Large intestine (tissue), 3 donors: ENCODE measurements around the gene STAP2. TPM values are rescaled to one million over a fixed set of nuclear protein-coding genes. Genes with fewer than 3 reads are reported as not detected.

Experiments used
- DNase-seq, 2 donors: peaks; one replicate each; pipeline versions ENCODE4 v3.0.0 to v3.0.0-alpha.2; 2013
- H3K27ac ChIP-seq: one replicate; pipeline ENCODE4 v1.5.1; 2013; ENCODE audit warnings: low read length
- H3K27me3 ChIP-seq: 2 replicates; pipeline ENCODE4 v1.6.1; 2013; ENCODE audit warnings: low read length; ENCODE audit not compliant: control insufficient read depth, insufficient read depth
- H3K36me3 ChIP-seq: 2 replicates; pipeline ENCODE4 v1.6.1; 2013; ENCODE audit warnings: low read length; ENCODE audit not compliant: control insufficient read depth, insufficient read depth
- H3K4me1 ChIP-seq: one replicate; pipeline ENCODE4 v1.6.1; 2013; ENCODE audit warnings: low read length; ENCODE audit not compliant: control insufficient read depth, insufficient read depth
- H3K4me3 ChIP-seq: one replicate; pipeline ENCODE4 v1.5.1; 2013; ENCODE audit warnings: low read length
- H3K9me3 ChIP-seq: one replicate; pipeline ENCODE4 v1.6.1; 2013; ENCODE audit warnings: mild to moderate bottlenecking, low read depth, low read length, moderate library complexity; ENCODE audit not compliant: control insufficient read depth
- WGBS: methylation state at CpG from one replicate; pipeline ENCODE4 v1.1.5; 2013; ENCODE audit warnings: low lambda C conversion rate; ENCODE audit not compliant: insufficient coverage; 5-methylcytosine and 5-hydroxymethylcytosine counted together
- polyA plus RNA-seq: library from polyadenylated mRNA; unstranded; fragments of 120-200 nt; gene quantifications from one replicate; pipeline ENCODE4 v1.2.1, GENCODE V29; 2013

STAP2 gene
- polyA plus RNA-seq, 1 donor, result 53.6 TPM

DNA sequence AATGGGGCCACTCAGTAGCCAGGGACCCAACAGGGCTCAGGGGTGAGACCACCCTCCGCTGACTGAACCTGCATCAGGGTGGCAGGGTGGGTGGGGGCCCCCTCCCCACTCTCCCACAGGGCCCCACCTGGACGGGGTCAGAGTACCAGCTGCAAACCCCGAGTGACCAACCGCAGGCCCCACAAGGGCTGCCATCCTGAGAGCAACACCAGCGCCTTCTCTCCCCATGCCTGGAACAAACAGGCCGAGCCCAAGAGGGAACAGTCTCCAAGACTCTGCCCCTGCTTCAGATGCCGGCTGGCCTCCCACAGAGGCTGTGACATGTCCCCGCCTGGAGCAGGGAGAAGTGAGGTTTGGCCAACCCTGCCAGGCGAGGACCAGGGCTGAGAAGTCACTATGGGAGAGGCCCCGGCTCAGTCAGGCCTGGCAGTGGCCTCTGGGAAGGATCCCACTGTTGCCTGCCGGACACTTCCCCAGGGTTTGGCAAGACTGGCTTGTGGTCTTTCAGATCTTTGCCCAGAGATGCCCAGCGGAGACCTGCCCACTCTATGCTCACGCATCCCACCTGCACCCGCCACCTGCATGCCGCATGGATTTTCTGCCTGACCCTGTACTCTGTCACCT lies 31.9 kb upstream of the STAP2 start:
- peaks cover 73% of the 10 kb centered on the region for H3K4me1 ChIP-seq
- peaks cover 49% of the 10 kb centered on the region for H3K36me3 ChIP-seq
- DNase-seq, result no peak
- H3K27ac ChIP-seq, result no peak overlapping the region
- peaks cover 3% of the 10 kb centered on the region for H3K9me3 ChIP-seq
- no peaks in the 10 kb centered on the region for H3K27me3 ChIP-seq
- WGBS, result no CpG with 5 or more reads among the region's 15 CpGs
- no peak overlapping the region for H3K4me3 ChIP-seq

DNA sequence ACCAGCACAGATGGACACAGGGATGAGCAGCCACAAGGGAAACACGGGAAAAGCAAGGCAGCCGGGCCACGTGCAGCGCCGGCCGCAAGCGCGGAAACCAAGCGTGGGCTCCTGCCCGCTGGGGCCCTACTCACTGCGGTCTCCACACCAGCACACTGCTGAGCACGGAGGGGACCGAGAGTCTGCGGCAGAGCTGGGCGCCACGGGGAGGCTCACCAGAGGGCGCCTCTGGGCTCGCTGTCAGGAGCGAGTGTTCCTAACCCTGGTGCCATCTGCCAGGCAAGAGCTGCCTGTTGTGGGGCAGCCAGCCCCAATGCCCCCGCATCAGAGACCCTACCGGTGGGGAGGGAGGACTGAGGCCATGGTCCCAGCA lies 31.2 kb upstream of the STAP2 start:
- Histone ChIP-seq H3K27me3 (no peaks in the 10 kb centered on the region), H3K9me3 (peaks cover 3% of the 10 kb centered on the region), H3K36me3 (peaks cover 55% of the 10 kb centered on the region), H3K27ac (peak overlapping the region; percentile 78), H3K4me1 (peaks cover 66% of the 10 kb centered on the region), H3K4me3 (no peak overlapping the region)
- no CpG with 5 or more reads among the region's 21 CpGs for WGBS
- no peak for DNase-seq

DNA sequence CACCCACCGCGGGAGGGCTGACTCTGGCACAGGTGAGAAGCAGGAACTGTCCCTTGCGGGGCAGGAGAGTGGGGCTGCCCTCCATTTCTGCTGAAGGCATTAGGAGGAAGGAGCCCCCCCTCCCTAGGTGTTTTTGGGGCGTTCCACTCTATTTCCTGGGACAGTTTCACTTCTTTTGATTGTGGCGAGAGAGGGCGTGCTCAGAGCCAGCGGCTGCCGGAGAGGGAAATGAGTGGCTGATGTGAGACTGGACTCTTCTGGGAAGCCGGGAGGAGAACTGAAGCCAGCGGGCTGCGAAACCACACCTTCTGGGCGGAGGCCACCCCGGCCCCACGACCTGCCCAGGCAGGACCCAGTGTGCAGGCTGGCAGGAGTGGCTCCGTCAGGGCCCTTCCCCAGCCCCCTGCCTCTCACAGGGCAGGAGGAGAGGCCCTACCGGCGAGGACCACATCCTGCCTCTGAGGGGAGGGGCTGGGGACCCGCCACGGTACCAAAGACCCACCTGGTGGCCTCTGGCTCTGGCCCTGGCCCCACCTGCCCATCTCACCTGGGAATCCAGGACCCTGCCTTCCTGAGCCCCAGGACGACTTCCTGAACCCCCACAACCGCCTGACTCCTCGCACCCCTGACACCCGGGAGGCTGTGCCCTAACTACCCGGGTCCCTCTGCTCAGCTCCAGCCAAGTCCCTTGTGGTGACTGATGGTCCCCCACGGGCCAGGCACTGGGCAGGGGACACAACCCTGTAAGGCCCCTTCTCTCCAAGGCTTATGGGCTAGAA lies 30.7 kb upstream of the STAP2 start:
- Histone ChIP-seq H3K36me3 (peaks cover 59% of the 10 kb centered on the region), H3K4me1 (peaks cover 61% of the 10 kb centered on the region), H3K27me3 (no peaks in the 10 kb centered on the region), H3K9me3 (peaks cover 3% of the 10 kb centered on the region), H3K27ac (peak overlapping the region; percentile 78), H3K4me3 (no peak overlapping the region)
- peak; percentile 51 to 66 for DNase-seq
- WGBS, result no CpG with 5 or more reads among the region's 25 CpGs

DNA sequence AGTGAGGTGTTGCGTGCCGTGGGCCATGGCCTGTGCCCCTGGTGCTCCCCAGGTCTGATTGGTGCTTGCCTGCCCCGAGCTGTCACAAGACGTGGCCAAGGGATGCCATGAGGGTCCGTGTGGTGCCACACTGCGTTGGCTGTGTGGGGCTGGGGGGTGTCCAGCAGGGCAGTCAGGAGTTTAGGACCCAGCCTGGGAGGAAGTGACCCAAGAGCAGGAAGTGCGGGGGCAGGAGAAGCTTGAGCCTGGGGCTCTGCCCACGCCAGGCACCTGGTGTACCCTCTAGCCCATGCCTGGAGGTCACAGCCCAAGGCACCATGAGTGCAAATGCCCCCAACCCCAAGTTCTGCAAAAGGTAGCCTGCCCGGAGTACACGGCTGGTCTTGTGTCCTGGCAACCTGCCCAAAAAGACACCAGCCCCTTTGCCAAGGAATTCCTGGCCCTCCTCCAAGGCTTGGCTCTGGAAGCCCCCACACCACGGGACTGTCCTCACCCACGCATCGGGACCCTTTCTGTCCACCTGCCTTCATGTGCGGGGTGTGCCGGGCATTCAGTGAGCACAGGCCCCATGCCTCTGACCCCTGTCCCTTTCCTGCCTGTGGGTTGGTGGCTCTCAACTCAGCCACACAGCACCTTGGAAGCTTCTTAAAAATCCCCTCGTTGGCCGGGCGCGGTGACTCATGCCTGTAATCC lies 29.6 kb upstream of the STAP2 start:
- Histone ChIP-seq H3K27ac (no peak overlapping the region), H3K36me3 (peaks cover 66% of the 10 kb centered on the region), H3K27me3 (no peaks in the 10 kb centered on the region), H3K9me3 (no peaks in the 10 kb centered on the region), H3K4me3 (no peak overlapping the region), H3K4me1 (peaks cover 50% of the 10 kb centered on the region)
- DNase-seq, result no peak
- no CpG with 5 or more reads among the region's 19 CpGs for WGBS

DNA sequence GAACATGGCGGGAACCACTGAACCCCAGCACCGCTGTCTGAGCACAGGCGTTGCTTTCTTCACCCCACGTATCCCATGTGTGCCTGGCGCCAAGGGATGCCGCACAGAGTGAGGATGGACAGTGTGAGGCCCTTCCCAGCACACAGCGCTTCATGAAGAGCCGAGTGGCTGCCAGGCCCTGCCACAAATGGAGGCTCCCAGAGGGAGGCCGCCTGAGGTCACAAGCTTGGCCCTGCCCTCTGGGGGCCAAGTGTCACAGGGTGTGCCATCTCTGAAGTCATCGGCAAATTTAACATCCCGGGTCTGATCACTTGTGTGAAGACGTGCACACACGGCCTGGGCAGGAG lies 29.1 kb upstream of the STAP2 start:
- H3K4me3 ChIP-seq, result no peak overlapping the region
- WGBS, result no CpG with 5 or more reads among the region's 13 CpGs
- H3K4me1 ChIP-seq, result peaks cover 45% of the 10 kb centered on the region
- DNase-seq, result no peak
- no peaks in the 10 kb centered on the region for H3K9me3 ChIP-seq
- peaks cover 71% of the 10 kb centered on the region for H3K36me3 ChIP-seq
- H3K27ac ChIP-seq, result no peak overlapping the region
- no peaks in the 10 kb centered on the region for H3K27me3 ChIP-seq

DNA sequence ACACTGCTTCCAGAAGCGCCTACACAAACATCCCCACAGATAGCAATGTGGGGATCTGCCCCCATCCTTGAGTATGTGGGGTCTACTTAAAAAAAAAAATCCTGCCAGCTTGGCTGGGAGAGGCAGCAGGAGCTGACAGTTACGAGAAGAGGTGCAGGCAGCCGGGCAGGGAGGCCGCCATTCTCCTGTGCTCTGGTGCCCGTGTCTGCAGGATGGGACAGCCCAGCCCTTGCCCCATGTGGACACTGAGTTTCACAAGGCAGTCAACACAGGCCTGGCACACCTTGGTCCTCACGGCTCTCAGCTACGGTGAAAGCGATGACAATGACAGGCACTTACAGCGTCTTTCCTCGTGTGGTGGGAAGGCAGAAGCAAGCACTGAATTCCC lies 28.7 kb upstream of the STAP2 start:
- no peaks in the 10 kb centered on the region for H3K9me3 ChIP-seq
- no peak overlapping the region for H3K27ac ChIP-seq
- H3K4me3 ChIP-seq, result no peak overlapping the region
- peaks cover 71% of the 10 kb centered on the region for H3K36me3 ChIP-seq
- no peak for DNase-seq
- peaks cover 41% of the 10 kb centered on the region for H3K4me1 ChIP-seq
- no CpG with 5 or more reads among the region's 10 CpGs for WGBS
- H3K27me3 ChIP-seq, result no peaks in the 10 kb centered on the region

DNA sequence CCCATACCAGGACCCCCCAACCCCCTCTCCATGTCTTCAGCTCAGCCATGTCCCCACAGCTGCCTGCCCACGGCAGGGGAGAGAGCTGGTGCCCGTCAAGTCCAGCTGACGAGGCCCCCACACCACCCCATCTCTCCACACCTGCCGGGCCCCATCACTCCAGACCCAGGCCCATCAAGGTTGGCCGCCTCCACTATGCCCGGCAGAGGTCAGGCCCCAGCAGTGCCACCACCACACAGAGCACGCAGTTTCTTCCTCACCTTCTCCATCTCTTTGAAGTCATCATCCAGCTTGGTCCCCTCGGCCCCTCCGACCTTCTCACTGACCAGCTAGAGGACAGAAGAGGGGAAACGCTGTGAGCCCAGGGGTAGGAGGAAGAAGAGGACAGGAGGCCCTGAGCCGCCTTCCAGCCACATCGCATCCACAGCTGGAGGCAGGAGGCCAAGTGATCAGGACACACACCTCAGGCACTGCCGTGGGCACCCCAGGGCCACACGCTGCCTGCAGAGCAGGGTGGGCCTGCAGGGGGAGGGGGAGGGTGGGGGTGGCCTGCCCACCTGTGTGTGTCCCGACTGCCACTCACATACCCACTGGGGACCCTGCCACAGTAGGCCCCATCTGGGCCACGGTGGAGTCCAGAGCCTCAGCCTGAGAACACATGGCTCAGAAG lies 28.2 kb upstream of the STAP2 start:
- peaks cover 73% of the 10 kb centered on the region for H3K36me3 ChIP-seq
- no peaks in the 10 kb centered on the region for H3K9me3 ChIP-seq
- H3K27ac ChIP-seq, result no peak overlapping the region
- no peak overlapping the region for H3K4me3 ChIP-seq
- no peak for DNase-seq
- WGBS, result 100% methylated on average over 2 of the region's 16 CpGs
- no peaks in the 10 kb centered on the region for H3K27me3 ChIP-seq
- H3K4me1 ChIP-seq, result peaks cover 36% of the 10 kb centered on the region

DNA sequence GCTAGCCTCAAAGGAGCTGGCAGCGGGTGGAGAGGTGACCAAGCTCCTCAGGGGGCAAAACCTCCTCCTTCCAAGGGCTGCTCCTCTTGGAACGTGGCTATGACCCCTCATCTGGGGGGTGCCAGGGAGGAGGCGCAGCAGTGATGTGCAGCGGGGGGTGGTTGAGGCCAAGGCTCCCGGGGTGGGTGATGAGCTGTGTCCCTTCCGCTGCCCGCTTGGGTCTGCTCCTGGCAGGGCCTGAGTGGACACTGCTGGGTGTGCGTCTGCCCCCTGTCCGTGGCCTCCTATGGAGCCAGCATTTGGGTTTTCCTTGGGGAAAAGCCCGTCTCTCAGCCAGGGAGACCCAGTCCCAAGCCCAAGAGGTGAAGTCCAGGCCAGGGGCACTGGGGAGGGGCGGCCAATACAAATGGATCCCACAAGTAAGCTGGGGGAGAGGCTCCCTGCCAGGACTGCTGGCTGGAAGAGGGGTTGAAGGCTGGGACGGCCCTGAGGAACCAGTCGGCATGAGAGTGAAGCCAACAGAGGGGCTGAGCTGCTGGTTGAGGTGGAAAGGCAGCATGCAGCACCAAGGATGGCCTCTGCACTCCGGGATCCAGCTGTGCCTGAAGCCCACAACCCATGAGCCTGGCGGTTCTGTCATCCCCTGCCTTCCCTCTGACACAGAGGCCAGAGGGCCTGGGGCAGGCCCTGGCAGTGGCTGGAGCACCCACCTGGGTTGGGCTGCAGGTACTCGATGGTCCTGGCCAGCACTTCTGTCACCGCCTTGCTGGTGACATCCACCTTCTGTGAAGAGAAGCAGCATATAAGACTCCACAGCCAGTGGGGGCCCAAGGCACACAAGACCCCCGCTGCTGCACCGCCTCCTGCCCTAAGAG lies 27.4 kb upstream of the STAP2 start:
- H3K4me1 ChIP-seq, result peaks cover 30% of the 10 kb centered on the region
- H3K36me3 ChIP-seq, result peaks cover 73% of the 10 kb centered on the region
- no peaks in the 10 kb centered on the region for H3K9me3 ChIP-seq
- no CpG with 5 or more reads among the region's 19 CpGs for WGBS
- H3K27ac ChIP-seq, result no peak overlapping the region
- H3K4me3 ChIP-seq, result no peak overlapping the region
- no peaks in the 10 kb centered on the region for H3K27me3 ChIP-seq
- no peak for DNase-seq

DNA sequence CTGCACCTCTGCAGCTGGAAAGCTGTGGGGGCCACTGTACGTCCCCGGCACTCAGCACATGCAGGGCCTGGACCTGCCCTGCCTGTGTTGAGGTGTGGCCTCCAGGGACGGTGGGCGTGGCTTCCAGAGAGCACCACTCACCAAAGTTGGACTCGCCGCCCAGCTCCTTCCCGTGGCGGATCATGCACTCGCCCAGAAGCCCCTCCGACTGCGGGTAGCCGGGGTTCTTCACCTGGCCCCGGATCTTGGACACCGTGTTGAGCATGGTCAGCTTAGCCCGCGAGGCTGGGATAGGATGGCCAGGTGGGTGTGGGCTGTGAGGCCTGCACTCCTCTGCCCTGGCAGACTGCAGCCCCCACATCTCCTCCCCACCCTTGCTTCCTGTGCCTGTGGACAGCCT lies 26.7 kb upstream of the STAP2 start:
- Histone ChIP-seq H3K27me3 (no peaks in the 10 kb centered on the region), H3K27ac (no peak overlapping the region), H3K36me3 (peaks cover 76% of the 10 kb centered on the region), H3K9me3 (no peaks in the 10 kb centered on the region), H3K4me3 (no peak overlapping the region), H3K4me1 (peaks cover 25% of the 10 kb centered on the region)
- no peak for DNase-seq
- no CpG with 5 or more reads among the region's 16 CpGs for WGBS
